Immature natural killer cell (primary cell): ENCODE results near the gene CXCR5. TPM values are rescaled to one million over a fixed set of nuclear protein-coding genes. Genes with fewer than 3 reads are reported as not detected.

Experiments
- DNase-seq, 3 donors: peaks; one replicate each; pipeline ENCODE4 v3.0.0; 2022; ENCODE audit warnings: mixed read lengths in 1 of 3
- H3K27ac Mint-ChIP-seq, 6 donors: one replicate each; pipeline ENCODE4 v1.8.0; 2020; ENCODE audit warnings: mixed read lengths in 6 of 6, mild to moderate bottlenecking in 5 of 6, inconsistent platforms in 4 of 6, moderate library complexity in 3 of 6
- H3K27me3 Mint-ChIP-seq, 3 donors: one replicate each; pipeline ENCODE4 v1.8.0; 2020 to 2021; ENCODE audit warnings: low read depth in 3 of 3, mild to moderate bottlenecking in 3 of 3, mixed read lengths in 3 of 3, moderate library complexity in 3 of 3, inconsistent platforms in 1 of 3
- H3K36me3 Mint-ChIP-seq, 3 donors: one replicate each; pipeline ENCODE4 v1.8.0; 2020; ENCODE audit warnings: mixed read lengths in 3 of 3, inconsistent platforms in 2 of 3, mild to moderate bottlenecking in 2 of 3
- H3K4me1 Mint-ChIP-seq, 2 donors: one replicate each; pipeline ENCODE4 v1.8.0; 2020; ENCODE audit warnings: inconsistent platforms in 2 of 2, mild to moderate bottlenecking in 2 of 2, mixed read lengths in 2 of 2, moderate library complexity in 1 of 2
- H3K4me3 Mint-ChIP-seq, 5 donors: one replicate each; pipeline ENCODE4 v1.8.0; 2020; ENCODE audit warnings: mild to moderate bottlenecking in 5 of 5, mixed read lengths in 5 of 5, inconsistent platforms in 3 of 5, moderate library complexity in 3 of 5
- H3K9me3 Mint-ChIP-seq, 6 donors: one replicate each; pipeline ENCODE4 v1.8.0; 2020; ENCODE audit warnings: mild to moderate bottlenecking in 6 of 6, mixed read lengths in 6 of 6, inconsistent platforms in 4 of 6, moderate library complexity in 3 of 6
- polyA plus RNA-seq, 3 donors: library from polyadenylated mRNA; unstranded; fragments of 300-500 nt; fragmentation: Illumina TruSeq; gene quantifications; one replicate each; pipeline ENCODE4 v1.2.3, GENCODE V29; 2021

CXCR5 gene
- polyA plus RNA-seq, 3 donors from 2014 or later = 0.05 to 0.30 TPM; not detected in 1

DNA sequence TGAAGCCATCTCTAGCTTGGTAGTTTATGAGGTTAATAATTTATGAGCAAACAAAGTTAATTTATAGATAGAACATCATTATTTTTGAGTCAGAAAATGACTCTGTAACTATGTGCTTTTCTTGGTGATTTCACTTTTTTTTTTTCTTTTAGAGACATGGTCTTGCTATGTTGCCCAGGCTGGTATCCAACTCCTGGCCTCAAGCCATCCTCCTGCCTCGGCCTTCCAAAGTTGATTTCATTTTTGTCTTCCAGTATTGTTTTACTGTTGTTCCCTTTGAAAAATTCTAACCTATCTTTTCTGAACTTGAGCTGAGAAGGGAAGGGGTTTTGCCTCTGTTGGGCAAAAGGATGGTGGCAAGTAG, 706 bp upstream of the CXCR5 start:
- no peak for DNase-seq
- Mint-ChIP-seq H3K9me3 (no peaks in the 10 kb centered on the region), H3K27ac (peak overlapping the region in 3 of 6 donors; percentile 42 to 74 (median 53)), H3K4me3 (no peak overlapping the region), H3K4me1 (peaks cover 21 to 27% of the 10 kb centered on the region in 2 donors), H3K27me3 (peaks cover 0 to 2% (median 0%) of the 10 kb centered on the region in 3 donors), H3K36me3 (peaks cover 0 to 4% (median 0%) of the 10 kb centered on the region in 3 donors)

- Mint-ChIP-seq H3K36me3 (peaks cover 0 to 4% (median 0%) of the 10 kb centered on the region in 3 donors), H3K4me1 (peaks cover 18 to 29% of the 10 kb centered on the region in 2 donors)
Measured at GRCh38 chr11:118884875-118885274, 1.2 kb downstream of the CXCR5 start.

GRCh38 chr11:118885319-118885718, 1.6 kb downstream of the CXCR5 start:
- DNase-seq = no peak
- Mint-ChIP-seq H3K27me3 (peaks cover 0 to 4% (median 0%) of the 10 kb centered on the region in 3 donors), H3K4me1 (peaks cover 19 to 32% of the 10 kb centered on the region in 2 donors), H3K36me3 (peaks cover 0 to 4% (median 2%) of the 10 kb centered on the region in 3 donors), H3K4me3 (no peak overlapping the region), H3K9me3 (no peaks in the 10 kb centered on the region), H3K27ac (no peak overlapping the region)

More at GRCh38 chr11:118884875-118885274, 1.2 kb downstream of the CXCR5 start:
- Mint-ChIP-seq H3K27me3 (peaks cover 0 to 4% (median 0%) of the 10 kb centered on the region in 3 donors), H3K27ac (peak overlapping the region in 3 of 6 donors; percentile 18 to 69 (median 43)), H3K4me3 (no peak overlapping the region), H3K9me3 (no peaks in the 10 kb centered on the region)
- DNase-seq = no peak

DNA sequence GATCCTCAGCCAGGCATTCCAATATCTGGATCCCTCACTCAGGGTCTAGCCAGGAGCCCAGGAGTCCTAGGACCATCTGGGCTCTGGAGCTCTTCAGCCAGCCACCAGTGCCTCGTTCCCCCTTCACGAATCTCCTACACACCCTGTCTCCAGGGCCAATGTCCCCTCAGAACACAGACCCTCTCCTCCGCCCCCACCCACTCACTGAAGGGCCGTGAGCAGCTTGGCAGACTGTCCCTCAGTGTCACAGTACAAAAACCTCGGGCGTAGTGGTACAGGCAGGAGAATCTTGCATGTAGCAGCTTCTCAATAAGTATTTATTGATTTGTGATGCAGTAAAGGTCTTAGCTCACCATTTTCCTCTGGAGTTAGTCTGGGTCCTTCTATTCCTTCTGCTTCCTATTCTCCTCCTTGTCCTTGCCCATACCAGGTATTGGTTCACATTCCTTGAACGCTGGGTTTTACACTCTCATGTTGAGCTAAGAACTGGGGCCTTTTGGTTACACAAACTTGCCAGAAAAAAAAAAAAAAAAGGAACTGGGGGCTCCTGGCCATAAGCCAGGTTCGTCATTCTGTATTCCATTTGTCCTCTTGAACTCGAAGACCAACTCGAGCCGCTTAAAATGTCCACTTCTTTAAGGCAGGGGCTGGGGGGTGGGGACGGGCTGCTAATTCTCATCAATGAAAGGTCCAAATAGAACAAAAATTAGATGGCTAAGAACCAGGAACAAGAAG, 2.3 kb downstream of the CXCR5 start:
- H3K4me3 Mint-ChIP-seq = no peak overlapping the region
- no peaks in the 10 kb centered on the region for H3K9me3 Mint-ChIP-seq
- peaks cover 0 to 4% (median 4%) of the 10 kb centered on the region in 3 donors for H3K36me3 Mint-ChIP-seq
- peak overlapping the region in 4 of 6 donors; percentile 6 to 80 (median 55) for H3K27ac Mint-ChIP-seq
- peaks cover 23 to 36% of the 10 kb centered on the region in 2 donors for H3K4me1 Mint-ChIP-seq
- peaks cover 0 to 4% (median 0%) of the 10 kb centered on the region in 3 donors for H3K27me3 Mint-ChIP-seq
- DNase-seq = no peak

GRCh38 chr11:118886681-118887111, 3.0 kb downstream of the CXCR5 start:
- no peaks in the 10 kb centered on the region for H3K9me3 Mint-ChIP-seq
- no peak overlapping the region for H3K4me3 Mint-ChIP-seq
- peaks cover 26 to 39% of the 10 kb centered on the region in 2 donors for H3K4me1 Mint-ChIP-seq

GRCh38 chr11:118887206-118887605, 3.5 kb downstream of the CXCR5 start:
- Mint-ChIP-seq H3K9me3 (no peaks in the 10 kb centered on the region), H3K4me1 (peaks cover 31 to 44% of the 10 kb centered on the region in 2 donors), H3K4me3 (no peak overlapping the region), H3K36me3 (peaks cover 0 to 4% (median 4%) of the 10 kb centered on the region in 3 donors), H3K27me3 (peaks cover 0 to 4% (median 3%) of the 10 kb centered on the region in 3 donors), H3K27ac (peak overlapping the region in 4 of 6 donors; percentile 50 to 70 (median 65))
- DNase-seq = no peak

More at GRCh38 chr11:118886681-118887111, 3.0 kb downstream of the CXCR5 start:
- Mint-ChIP-seq H3K27me3 (peaks cover 0 to 3% (median 2%) of the 10 kb centered on the region in 3 donors), H3K27ac (peak overlapping the region in 5 of 6 donors; percentile 42 to 80 (median 64)), H3K36me3 (peaks cover 0 to 4% (median 4%) of the 10 kb centered on the region in 3 donors)
- no peak for DNase-seq

- no peak for DNase-seq
- Mint-ChIP-seq H3K27me3 (peaks cover 0 to 5% (median 4%) of the 10 kb centered on the region in 3 donors), H3K4me3 (no peak overlapping the region), H3K4me1 (peaks cover 43 to 51% of the 10 kb centered on the region in 2 donors), H3K36me3 (peaks cover 0 to 4% (median 1%) of the 10 kb centered on the region in 3 donors), H3K9me3 (no peaks in the 10 kb centered on the region), H3K27ac (peak overlapping the region; percentile 15 to 82 (median 64))
Measured at GRCh38 chr11:118888398-118888797, 4.7 kb downstream of the CXCR5 start.

- peak overlapping the region in 3 of 5 donors; percentile 25 to 56 (median 44) for H3K4me3 Mint-ChIP-seq
- H3K36me3 Mint-ChIP-seq = peaks cover 0 to 10% (median 0%) of the 10 kb centered on the region in 3 donors
- peak overlapping the region in 5 of 6 donors; percentile 63 to 88 (median 76) for H3K27ac Mint-ChIP-seq
- no peaks in the 10 kb centered on the region for H3K9me3 Mint-ChIP-seq
- H3K4me1 Mint-ChIP-seq = peaks cover 57 to 64% of the 10 kb centered on the region in 2 donors
- no peak for DNase-seq
- H3K27me3 Mint-ChIP-seq = peaks cover 7 to 9% (median 9%) of the 10 kb centered on the region in 3 donors
Measured at GRCh38 chr11:118889797-118890196, 6.1 kb downstream of the CXCR5 start.

GRCh38 chr11:118892514-118892913, 8.8 kb downstream of the CXCR5 start:
- no peak for DNase-seq
- Mint-ChIP-seq H3K4me3 (peak overlapping the region in 4 of 5 donors; percentile 48 to 73 (median 66)), H3K27me3 (peaks cover 7 to 14% (median 11%) of the 10 kb centered on the region in 3 donors), H3K27ac (peak overlapping the region; percentile 78 to 90 (median 80)), H3K9me3 (no peaks in the 10 kb centered on the region), H3K4me1 (peaks cover 62 to 66% of the 10 kb centered on the region in 2 donors), H3K36me3 (peaks cover 0 to 10% (median 0%) of the 10 kb centered on the region in 3 donors)

GRCh38 chr11:118892964-118893363, 9.3 kb downstream of the CXCR5 start:
- Mint-ChIP-seq H3K9me3 (no peaks in the 10 kb centered on the region), H3K27me3 (peaks cover 7 to 15% (median 14%) of the 10 kb centered on the region in 3 donors), H3K4me1 (peaks cover 62 to 66% of the 10 kb centered on the region in 2 donors), H3K27ac (peak overlapping the region; percentile 78 to 90 (median 80)), H3K36me3 (peaks cover 0 to 10% (median 0%) of the 10 kb centered on the region in 3 donors), H3K4me3 (peak overlapping the region in 4 of 5 donors; percentile 44 to 73 (median 66))
- no peak for DNase-seq

DNA sequence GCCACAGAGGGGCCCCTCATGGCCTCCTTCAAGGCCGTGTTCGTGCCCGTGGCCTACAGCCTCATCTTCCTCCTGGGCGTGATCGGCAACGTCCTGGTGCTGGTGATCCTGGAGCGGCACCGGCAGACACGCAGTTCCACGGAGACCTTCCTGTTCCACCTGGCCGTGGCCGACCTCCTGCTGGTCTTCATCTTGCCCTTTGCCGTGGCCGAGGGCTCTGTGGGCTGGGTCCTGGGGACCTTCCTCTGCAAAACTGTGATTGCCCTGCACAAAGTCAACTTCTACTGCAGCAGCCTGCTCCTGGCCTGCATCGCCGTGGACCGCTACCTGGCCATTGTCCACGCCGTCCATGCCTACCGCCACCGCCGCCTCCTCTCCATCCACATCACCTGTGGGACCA, 10.0 kb downstream of the CXCR5 start:
- H3K27ac Mint-ChIP-seq = peak overlapping the region; percentile 74 to 90 (median 78)
- peaks cover 7 to 15% (median 14%) of the 10 kb centered on the region in 3 donors for H3K27me3 Mint-ChIP-seq
- H3K36me3 Mint-ChIP-seq = peaks cover 0 to 10% (median 0%) of the 10 kb centered on the region in 3 donors
- H3K4me3 Mint-ChIP-seq = peak overlapping the region in 3 of 5 donors; percentile 9 to 66 (median 53)
- no peaks in the 10 kb centered on the region for H3K9me3 Mint-ChIP-seq
- H3K4me1 Mint-ChIP-seq = peaks cover 61 to 62% of the 10 kb centered on the region in 2 donors
- DNase-seq = no peak

DNA sequence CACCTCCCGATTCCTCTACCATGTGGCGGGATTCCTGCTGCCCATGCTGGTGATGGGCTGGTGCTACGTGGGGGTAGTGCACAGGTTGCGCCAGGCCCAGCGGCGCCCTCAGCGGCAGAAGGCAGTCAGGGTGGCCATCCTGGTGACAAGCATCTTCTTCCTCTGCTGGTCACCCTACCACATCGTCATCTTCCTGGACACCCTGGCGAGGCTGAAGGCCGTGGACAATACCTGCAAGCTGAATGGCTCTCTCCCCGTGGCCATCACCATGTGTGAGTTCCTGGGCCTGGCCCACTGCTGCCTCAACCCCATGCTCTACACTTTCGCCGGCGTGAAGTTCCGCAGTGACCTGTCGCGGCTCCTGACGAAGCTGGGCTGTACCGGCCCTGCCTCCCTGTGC, 10.5 kb downstream of the CXCR5 start:
- peaks cover 0 to 10% (median 0%) of the 10 kb centered on the region in 3 donors for H3K36me3 Mint-ChIP-seq
- H3K27ac Mint-ChIP-seq = peak overlapping the region; percentile 74 to 90 (median 78)
- peaks cover 56 to 58% of the 10 kb centered on the region in 2 donors for H3K4me1 Mint-ChIP-seq
- H3K9me3 Mint-ChIP-seq = no peaks in the 10 kb centered on the region
- H3K27me3 Mint-ChIP-seq = peaks cover 7 to 15% (median 14%) of the 10 kb centered on the region in 3 donors
- peak overlapping the region in 3 of 5 donors; percentile 29 to 66 (median 53) for H3K4me3 Mint-ChIP-seq
- DNase-seq = no peak

GRCh38 chr11:118895093-118896039, 11.7 kb downstream of the CXCR5 start:
- Mint-ChIP-seq H3K36me3 (peaks cover 0 to 7% (median 0%) of the 10 kb centered on the region in 3 donors), H3K27me3 (peaks cover 7 to 14% (median 12%) of the 10 kb centered on the region in 3 donors), H3K27ac (peak overlapping the region; percentile 51 to 91 (median 80)), H3K9me3 (peaks cover 0 to 2% (median 0%) of the 10 kb centered on the region in 6 donors), H3K4me3 (peak overlapping the region in 1 of 5 donors; percentile 50), H3K4me1 (peaks cover 45 to 46% of the 10 kb centered on the region in 2 donors)
- no peak for DNase-seq
